Measurements from ENCODE around the gene CD302. TPM values are rescaled to one million over a fixed set of nuclear protein-coding genes. Genes with fewer than 3 reads are reported as not detected.

Gene CD302
- total and polyA plus RNA-seq, 2 of the 8 experiments (the other 6 are each of a cell fraction or from before 2014, with no cell fraction given), result 0.76 to 0.79 TPM

DNA sequence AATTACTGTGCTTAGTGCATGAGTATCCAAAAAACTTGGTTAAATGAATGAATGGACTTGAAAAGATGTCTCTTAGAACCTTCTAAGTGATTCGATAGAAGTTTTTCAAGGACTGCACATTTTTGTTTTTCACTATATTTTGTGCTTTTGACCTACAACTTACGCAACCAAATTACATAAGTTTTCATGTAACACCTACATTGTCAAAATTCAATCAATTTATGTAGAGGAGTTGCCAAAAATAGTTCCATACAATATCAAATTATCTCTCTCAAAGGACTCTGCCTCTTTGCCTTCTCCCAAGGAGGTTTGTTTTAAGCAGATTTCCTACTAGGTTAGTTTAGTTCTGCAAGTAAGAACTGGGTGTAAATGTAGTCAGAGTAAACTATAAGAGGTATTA lies 75.4 kb downstream of the CD302 start:
- no peak overlapping the region for H3K4me2 ChIP-seq (ENCODE audit: insufficient read depth in 1 of 2, low read depth in 2 of 2, low read length in 2 of 2)
- no peak for TF ChIP-seq EP300 (IDR thresholded peaks at IDR 0.05; ENCODE audit: borderline replicate concordance in 1 of 2, low read depth in 2 of 2, low read length in 2 of 2)
- no peak for TF ChIP-seq KDM4A (IDR thresholded peaks at IDR 0.05; ENCODE audit: low read depth, low read length, severe bottlenecking)
- no peak for TF ChIP-seq NRF1 (IDR thresholded peaks at IDR 0.05; ENCODE audit: low read depth, low read length)
- no peak for TF ChIP-seq SP2 (IDR thresholded peaks at IDR 0.05; ENCODE audit: low read length)
- TF ChIP-seq KDM5A (IDR thresholded peaks at IDR 0.05; ENCODE audit: low read length), result no peak
- TF ChIP-seq HDAC2 (IDR thresholded peaks at IDR 0.05; ENCODE audit: borderline replicate concordance in 1 of 2, low read depth in 2 of 2, low read length in 2 of 2), result no peak
- TF ChIP-seq SAP30 (IDR thresholded peaks at IDR 0.05; ENCODE audit: insufficient read depth, insufficient replicate concordance, low read length), result no peak
- no peak for TF ChIP-seq JUND (IDR thresholded peaks at IDR 0.05; ENCODE audit: low read length)
- no peak for TF ChIP-seq CTBP2 (IDR thresholded peaks at IDR 0.05; ENCODE audit: borderline replicate concordance, insufficient read depth, insufficient read length, low read length)
- no peak for TF ChIP-seq RFX5 (IDR thresholded peaks at IDR 0.05; ENCODE audit: borderline replicate concordance, low read depth, low read length)
- TF ChIP-seq CREB1 (IDR thresholded peaks at IDR 0.05), result no peak
- TF ChIP-seq BRCA1 (IDR thresholded peaks at IDR 0.05; ENCODE audit: low read depth, low read length), result no peak
- no peak for TF ChIP-seq SP4 (IDR thresholded peaks at IDR 0.05; ENCODE audit: low read length)
- no peak for TF ChIP-seq SIN3A (conservative IDR thresholded peaks at IDR 0.05 in 1 of 2, IDR thresholded peaks at IDR 0.05 in 1 of 2; ENCODE audit: low read depth in 1 of 2, low read length in 2 of 2)

More for the DNA sequence above, 75.4 kb downstream of the CD302 start:
- H3K79me2 ChIP-seq (ENCODE audit: control insufficient read depth in 1 of 2, insufficient read depth in 2 of 2, low read length in 2 of 2), result peaks cover 68 to 100% of the 10 kb centered on the region in 2 experiments
- H3K4me1 ChIP-seq (replicated peaks in 1 of 4; ENCODE audit: control insufficient read depth in 3 of 4, insufficient read depth in 4 of 4, low read length in 3 of 4), result peaks cover 0 to 3% (median 0%) of the 10 kb centered on the region in 4 experiments; a peak in 1 of 7 replicates
- H2BK5ac ChIP-seq (ENCODE audit: low read depth, low read length), result no peak overlapping the region
- H2BK120ac ChIP-seq (replicated peaks; ENCODE audit: low read depth, low read length), result no peak overlapping the region
- no peak overlapping the region for H3K23ac ChIP-seq (ENCODE audit: insufficient read length)
- no peak overlapping the region for H3K27ac ChIP-seq (ENCODE audit: low read depth, low read length)
- DNase-seq (ENCODE audit: low read depth in 1 of 2, low spot score in 2 of 2) (no peak), FAIRE-seq (no peak)
- peaks cover 3% of the 10 kb centered on the region; the same call in 1 of the 2 replicates for H3K79me1 ChIP-seq (ENCODE audit: low read depth, low read length)
- H3K36me3 ChIP-seq (ENCODE audit: control insufficient read depth in 2 of 4, insufficient read depth in 4 of 4, low read length in 3 of 4), result peaks cover 0 to 54% (median 5%) of the 10 kb centered on the region in 4 experiments; a peak in 4 of 8 replicates
- no peak overlapping the region for H3K9ac ChIP-seq (replicated peaks in 1 of 4; ENCODE audit: extremely low read depth in 1 of 4, low read depth in 3 of 4, low read length in 3 of 4)
- H3K9me3 ChIP-seq (ENCODE audit: insufficient read depth in 2 of 2, low read depth in 1 of 2, low read length in 1 of 2), result no peaks in the 10 kb centered on the region; a peak in 2 of 4 replicates
- H3K18ac ChIP-seq (ENCODE audit: extremely low read depth, low read length), result no peak overlapping the region
- no peaks in the 10 kb centered on the region for H3K23me2 ChIP-seq (ENCODE audit: low read depth, low read length)
- H2AFZ ChIP-seq (ENCODE audit: low read length), result no peak overlapping the region
- POLR2A ChIA-PET (ENCODE audit: partially characterized antibody), result interaction anchor here (2.6 to 4.3 kb wide), 2 partner anchors 8 to 10 kb away, joined by 15 to 42 read pairs; partner anchors contain the start of gene MARCHF7
- H2BK20ac ChIP-seq (ENCODE audit: low read length), result no peak overlapping the region
- H2BK15ac ChIP-seq (ENCODE audit: low read length), result no peak overlapping the region
- H2AK5ac ChIP-seq (ENCODE audit: low read depth, low read length), result no peak overlapping the region
- no peak overlapping the region for H3K4ac ChIP-seq (replicated peaks; ENCODE audit: insufficient read length, low read depth, low read length)
- H3K56ac ChIP-seq (replicated peaks; ENCODE audit: insufficient read length, low read depth, low read length), result no peak overlapping the region
- no peak overlapping the region for H4K8ac ChIP-seq (ENCODE audit: extremely low read depth, insufficient read depth, low read length)
- no peak overlapping the region for H2BK12ac ChIP-seq (ENCODE audit: low read depth, low read length)
- H4K20me1 ChIP-seq (replicated peaks in 1 of 2; ENCODE audit: control insufficient read depth in 1 of 2, insufficient read depth in 2 of 2, low read length in 2 of 2), result peaks cover 17% of the 10 kb centered on the region in 2 experiments
- CTCF ChIA-PET (ENCODE audit: partially characterized antibody), result interaction anchor here (0.6 to 1.0 kb wide), 2 partner anchors 8 to 160 kb away, joined by 3 read pairs; no protein-coding TSS in a partner anchor
- H3K4me3 ChIP-seq (ENCODE audit: extremely low read depth in 1 of 4, insufficient read depth in 2 of 4, low read depth in 3 of 4, low read length in 4 of 4), result no peak overlapping the region
- no peaks in the 10 kb centered on the region for H3K27me3 ChIP-seq (replicated peaks in 1 of 4; ENCODE audit: control insufficient read depth in 3 of 4, extremely low read depth in 1 of 4, insufficient read depth in 3 of 4, low read length in 3 of 4)
- 97% methylated on average over 2 of the region's 2 CpGs; no CpG with 5 or more reads in 1 of the 2 experiments for WGBS, 2 experiments (ENCODE audit: extremely low coverage in 1 of 2, insufficient coverage in 1 of 2, insufficient read length in 1 of 2, insufficient replicate concordance in 2 of 2, low coverage in 1 of 2, low lambda C conversion rate in 2 of 2, missing lambda C conversion rate in 1 of 2)
- no peak overlapping the region for H3K14ac ChIP-seq (ENCODE audit: insufficient read length)
- H4K5ac ChIP-seq (ENCODE audit: insufficient read length, low read depth, low read length), result no peak overlapping the region
- no peak overlapping the region for H4K91ac ChIP-seq (replicated peaks; ENCODE audit: insufficient read length, low read length)
